Choroid plexus epithelial cell (primary cell): Measurements from ENCODE around the gene TMEM167B.

Source experiments
- DNase-seq: peaks from one replicate; pipeline ENCODE4 v3.0.0-alpha.2; 2010; ENCODE audit warnings: low read depth
- H3K4me3 ChIP-seq: 2 replicates; pipeline ENCODE4 v1.5.1; 2011; ENCODE audit warnings: low read depth, mild to moderate bottlenecking, control low read depth, low read length, moderate library complexity
- CTCF ChIP-seq: conservative IDR thresholded peaks from 2 replicates; pipeline ENCODE4 v1.5.1; 2011; ENCODE audit warnings: low read depth, mild to moderate bottlenecking, control low read depth, inconsistent platforms, low read length, moderate library complexity

Gene TMEM167B

DNA sequence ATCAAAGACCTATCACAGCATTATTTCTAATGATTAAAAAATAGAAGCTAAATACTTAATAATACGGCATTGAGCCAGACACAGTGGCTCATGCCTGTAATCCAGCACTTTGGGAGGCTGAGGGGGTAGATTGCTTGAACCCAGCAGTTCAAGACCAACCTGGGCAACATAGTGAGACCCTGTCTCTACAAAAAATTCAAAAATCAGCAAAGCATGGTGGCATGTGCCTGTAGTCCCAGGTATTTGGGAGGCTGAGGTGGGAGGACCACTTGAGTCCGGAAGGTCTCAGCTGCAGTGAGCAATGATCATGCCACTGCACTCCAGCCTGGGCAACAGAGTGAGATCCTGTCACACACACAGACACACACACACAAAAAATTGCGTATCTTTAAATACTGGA, 25.4 kb upstream of the TMEM167B start:
- H3K4me3 ChIP-seq = no peak overlapping the region
- no peak for TF ChIP-seq CTCF
- no peak for DNase-seq

DNA sequence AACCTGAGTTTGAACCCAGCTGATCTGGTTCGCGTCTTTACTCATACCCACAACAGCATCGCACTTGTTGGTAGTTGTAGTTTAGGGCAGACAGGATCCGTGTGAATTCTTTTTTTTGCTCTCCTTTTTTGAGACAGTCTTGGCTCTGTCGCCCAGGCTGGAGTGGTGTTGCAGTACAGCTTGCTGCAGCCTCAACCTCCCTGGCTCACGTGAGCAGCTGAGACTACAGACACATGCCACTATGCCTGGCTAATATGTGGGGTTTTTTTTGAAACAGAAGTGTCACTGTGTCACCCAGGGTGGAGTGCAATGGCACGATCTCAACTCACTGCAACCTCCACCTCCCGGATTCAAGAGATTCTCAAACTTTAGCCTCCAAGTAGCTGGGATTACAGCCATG, 22.7 kb upstream of the TMEM167B start:
- no peak overlapping the region for H3K4me3 ChIP-seq
- DNase-seq = no peak
- no peak for TF ChIP-seq CTCF

GRCh38 chr1:109069294-109069693, 21.3 kb upstream of the TMEM167B start:
- no peak overlapping the region for H3K4me3 ChIP-seq
- DNase-seq = no peak
- TF ChIP-seq CTCF = no peak

- peak within 1 kb of the TSS; percentile 80 for H3K4me3 ChIP-seq
- TF ChIP-seq CTCF = peak; percentile 31
- DNase-seq = peak; percentile 97
Measured at GRCh38 chr1:109075531-109076490, 14.8 kb upstream of the TMEM167B start, which contains the start of gene TAF13. Gene TAF13 (minus strand): TSS chr1:109076003. CDS start chr1:109075947, 56 bp downstream.

- TF ChIP-seq CTCF = no peak
- H3K4me3 ChIP-seq = no peak overlapping the region
Measured at GRCh38 chr1:109078317-109078716, 12.2 kb upstream of the TMEM167B start.

DNA sequence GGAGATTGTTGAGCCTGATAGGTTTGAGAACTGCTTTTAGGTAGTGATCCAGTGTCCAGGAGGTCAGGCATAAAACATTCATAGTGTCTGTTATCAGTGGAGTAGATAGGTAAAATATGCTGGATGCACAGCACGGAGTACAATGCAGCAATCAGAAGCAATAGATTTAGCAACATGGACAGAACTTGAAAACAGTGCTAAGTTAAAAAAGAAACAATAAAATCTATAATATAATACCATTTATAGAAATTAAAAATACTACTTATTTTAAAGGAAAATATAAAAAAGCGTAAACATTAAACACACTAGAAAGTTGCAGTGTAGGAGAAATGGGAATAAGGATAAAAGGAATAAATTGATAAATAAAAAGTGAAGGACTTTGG, 11.3 kb upstream of the TMEM167B start:
- no peak for TF ChIP-seq CTCF
- DNase-seq = no peak
- H3K4me3 ChIP-seq = no peak overlapping the region

More at GRCh38 chr1:109078317-109078716, 12.2 kb upstream of the TMEM167B start:
- DNase-seq = no peak
